Measurements from ENCODE around the gene NBPF1.
"Not testable (repeated sequence)": the region's sequence is repeated elsewhere in the genome, so short reads cannot be mapped to it uniquely, and the experiment has no call there.

Gene NBPF1

DNA sequence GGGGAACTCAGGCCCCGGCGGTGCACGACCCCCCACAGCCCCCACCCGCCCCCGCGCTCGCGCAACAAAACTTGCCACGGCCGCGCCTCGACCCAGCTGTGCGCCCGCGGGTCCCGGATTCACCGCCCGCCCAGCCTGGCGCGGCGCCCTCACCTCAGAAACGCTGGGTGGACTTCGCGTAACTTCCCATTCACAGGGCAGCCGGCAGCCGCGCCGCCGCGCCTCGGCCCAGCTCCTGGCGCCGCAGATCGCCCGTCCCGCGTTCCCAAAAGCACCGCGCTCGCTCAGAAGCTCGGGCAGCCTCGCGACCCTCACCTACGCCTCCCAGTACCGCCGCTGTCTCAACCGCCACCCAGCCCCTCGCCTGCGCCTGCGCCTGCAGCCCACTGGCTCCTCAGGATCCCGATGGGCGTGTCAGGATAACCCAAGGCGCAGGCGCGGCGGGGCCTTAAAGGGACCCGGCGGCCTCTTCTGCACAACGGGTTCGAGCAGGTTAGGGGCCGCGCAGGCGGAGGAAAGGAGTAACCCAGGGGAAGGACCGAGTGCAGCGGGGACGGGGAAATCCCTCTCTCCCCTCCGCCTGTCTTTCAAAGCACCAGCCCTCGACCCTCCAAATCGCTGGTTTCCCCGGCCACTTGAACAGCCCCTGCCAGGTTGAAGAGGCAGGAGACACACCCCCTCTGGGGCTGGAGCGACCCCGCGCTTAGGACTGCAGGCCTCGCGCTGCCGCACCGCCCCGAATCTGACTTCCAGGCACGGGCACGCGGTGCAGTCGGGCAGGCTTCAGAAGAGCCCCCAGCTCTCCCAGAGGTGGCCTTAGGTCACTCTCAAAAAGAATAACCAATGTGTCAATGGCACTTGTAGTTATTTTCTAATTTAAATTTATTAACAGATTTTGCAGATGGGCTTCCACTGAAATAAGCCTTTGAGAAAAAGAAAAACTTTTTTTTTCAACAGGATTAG is at the start of gene NBPF1:
Gene NBPF1, minus strand, starts transcription at position 380 of the 963 bp plus-strand sequence.
- H3K4me3 ChIP-seq (ENCODE audit: low read depth, low read length), result peak within 1 kb of the TSS; percentile 84
- TF ChIP-seq, protein P1, sequence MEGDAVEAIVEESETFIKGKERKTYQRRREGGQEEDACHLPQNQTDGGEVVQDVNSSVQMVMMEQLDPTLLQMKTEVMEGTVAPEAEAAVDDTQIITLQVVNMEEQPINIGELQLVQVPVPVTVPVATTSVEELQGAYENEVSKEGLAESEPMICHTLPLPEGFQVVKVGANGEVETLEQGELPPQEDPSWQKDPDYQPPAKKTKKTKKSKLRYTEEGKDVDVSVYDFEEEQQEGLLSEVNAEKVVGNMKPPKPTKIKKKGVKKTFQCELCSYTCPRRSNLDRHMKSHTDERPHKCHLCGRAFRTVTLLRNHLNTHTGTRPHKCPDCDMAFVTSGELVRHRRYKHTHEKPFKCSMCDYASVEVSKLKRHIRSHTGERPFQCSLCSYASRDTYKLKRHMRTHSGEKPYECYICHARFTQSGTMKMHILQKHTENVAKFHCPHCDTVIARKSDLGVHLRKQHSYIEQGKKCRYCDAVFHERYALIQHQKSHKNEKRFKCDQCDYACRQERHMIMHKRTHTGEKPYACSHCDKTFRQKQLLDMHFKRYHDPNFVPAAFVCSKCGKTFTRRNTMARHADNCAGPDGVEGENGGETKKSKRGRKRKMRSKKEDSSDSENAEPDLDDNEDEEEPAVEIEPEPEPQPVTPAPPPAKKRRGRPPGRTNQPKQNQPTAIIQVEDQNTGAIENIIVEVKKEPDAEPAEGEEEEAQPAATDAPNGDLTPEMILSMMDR (IDR thresholded peaks at IDR 0.05; ENCODE audit: low read depth, low read length), result no peak

DNA sequence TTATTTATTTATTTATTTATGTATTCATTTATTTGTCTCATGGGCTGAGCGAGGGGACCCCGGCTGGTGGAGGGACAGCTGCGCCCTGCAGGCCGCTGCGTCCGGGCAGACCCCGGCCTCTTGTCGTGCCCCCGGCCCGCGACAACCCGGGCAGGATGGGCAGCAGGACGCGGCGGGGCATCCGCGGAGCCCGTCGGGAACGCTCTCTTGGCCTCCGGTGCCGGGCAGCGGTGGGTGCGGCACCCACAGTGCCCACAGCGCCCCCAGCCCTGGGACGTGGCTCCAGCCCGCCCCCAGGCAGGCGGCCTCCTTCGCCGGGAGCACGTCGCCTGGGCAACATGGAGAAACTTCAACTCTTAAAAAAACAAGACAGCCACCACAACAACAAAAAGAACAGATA is 44.9 kb upstream of the NBPF1 start:
- H3K4me3 ChIP-seq (ENCODE audit: low read depth, low read length), result not testable (repeated sequence)

DNA sequence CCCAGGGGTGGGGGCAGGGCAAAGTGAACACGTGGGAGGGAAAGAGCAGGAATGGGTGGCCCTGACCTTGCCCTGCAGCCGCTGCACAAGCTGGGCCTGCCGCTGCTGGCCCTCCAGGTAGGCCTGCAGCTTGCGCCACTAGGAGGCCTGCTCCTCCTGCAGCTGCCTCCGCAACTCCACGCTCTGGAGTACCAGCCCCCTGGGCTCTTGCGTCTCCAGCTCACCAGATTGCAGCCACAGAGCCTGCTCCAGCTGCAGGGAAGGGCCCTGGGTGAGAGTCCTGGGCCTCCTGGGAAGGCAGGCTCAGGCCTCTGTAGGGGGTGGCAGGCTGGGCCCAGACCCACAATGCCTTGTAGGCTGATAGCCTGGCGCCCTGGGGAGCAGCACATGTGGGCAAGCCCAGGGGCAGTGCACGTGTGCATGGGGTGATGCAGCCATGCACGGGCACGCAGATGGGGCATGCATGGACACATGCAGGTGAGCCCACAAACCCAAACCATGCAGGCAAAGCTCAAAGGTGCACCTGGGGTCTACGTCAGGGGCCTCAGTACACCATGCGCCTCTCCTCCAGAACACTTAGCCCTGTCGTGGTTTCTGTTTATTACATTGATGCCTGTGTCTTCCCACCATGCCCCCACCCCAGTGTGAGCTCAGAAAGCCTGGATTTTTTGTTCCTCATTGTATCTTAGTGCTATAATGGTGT is 43.8 kb upstream of the NBPF1 start:
- not testable (repeated sequence) for H3K4me3 ChIP-seq (ENCODE audit: low read depth, low read length)

DNA sequence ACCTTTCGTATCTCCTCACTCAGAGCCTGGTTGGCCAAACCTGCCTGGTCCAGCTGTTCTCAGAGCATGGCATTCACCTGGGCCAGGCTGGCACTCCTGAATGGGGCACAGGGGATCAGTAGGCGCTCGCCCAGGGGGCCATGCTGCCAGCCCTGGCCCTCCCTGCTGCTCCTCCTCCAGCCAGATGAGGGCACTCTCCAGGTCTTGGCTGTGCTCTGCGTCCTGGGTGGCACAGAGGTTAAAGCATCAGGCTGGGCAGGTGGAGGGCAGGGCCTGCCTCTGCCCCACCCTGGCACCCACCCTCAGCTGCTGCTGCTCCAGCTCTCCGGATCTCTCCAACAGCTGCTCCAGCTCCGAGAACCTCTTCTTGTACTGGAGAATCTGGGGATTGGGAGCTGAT is 43.2 kb upstream of the NBPF1 start:
- not testable (repeated sequence) for H3K4me3 ChIP-seq (ENCODE audit: low read depth, low read length)

DNA sequence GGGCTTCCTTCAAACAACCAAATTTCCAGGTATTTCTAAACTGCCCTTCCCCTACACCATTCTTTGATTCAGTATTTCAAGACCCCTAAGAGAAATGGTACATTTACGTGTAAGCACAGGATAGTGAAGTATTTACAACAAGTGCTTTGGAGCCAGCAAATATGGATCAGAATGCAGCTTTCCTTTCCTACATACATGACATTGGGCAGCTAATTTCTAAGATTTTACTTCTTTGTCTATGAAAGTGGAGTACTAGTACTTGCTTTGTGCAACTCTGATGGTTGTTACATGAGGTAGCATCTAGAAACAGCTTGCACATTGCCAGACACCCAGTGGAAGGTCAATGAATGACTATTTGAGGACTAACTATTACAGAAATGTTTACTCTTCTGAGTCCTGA is 38.2 kb upstream of the NBPF1 start:
- not testable (repeated sequence) for H3K4me3 ChIP-seq (ENCODE audit: low read depth, low read length)

DNA sequence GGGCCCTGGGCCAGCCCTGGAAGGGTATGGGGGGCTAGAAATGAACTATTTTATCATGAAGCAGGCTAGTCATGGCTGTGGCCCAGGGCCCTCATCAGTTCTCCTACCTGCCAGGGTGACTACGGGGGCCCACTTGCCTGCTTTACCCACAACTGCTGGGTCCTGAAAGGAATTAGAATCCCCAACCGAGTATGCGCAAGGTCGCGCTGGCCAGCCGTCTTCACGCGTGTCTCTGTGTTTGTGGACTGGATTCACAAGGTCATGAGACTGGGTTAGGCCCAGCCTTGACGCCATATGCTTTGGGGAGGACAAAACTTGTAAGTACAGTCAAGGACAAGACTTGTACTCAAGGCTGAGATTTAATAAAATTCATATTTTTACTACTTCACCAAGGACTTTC is 36.6 kb upstream of the NBPF1 start:
- H3K4me3 ChIP-seq (ENCODE audit: low read depth, low read length), result not testable (repeated sequence)

DNA sequence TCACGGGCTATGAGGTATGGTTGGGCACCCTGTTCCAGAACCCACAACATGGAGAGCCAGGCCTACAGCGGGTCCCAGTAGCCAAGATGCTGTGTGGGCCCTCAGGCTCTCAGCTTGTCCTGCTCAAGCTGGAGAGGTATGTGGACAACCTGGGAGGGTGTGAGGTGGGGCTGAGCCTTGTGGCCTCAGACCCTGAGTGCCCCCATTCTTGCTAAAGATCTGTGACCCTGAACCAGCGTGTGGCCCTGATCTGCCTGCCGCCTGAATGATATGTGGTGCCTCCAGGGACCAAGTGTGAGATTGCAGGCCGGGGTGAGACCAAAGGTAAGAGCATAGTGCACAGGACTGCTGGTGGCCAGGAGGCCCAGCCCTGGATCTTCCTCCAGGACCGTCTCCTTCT is 36.0 kb upstream of the NBPF1 start:
- H3K4me3 ChIP-seq (ENCODE audit: low read depth, low read length), result not testable (repeated sequence)

DNA sequence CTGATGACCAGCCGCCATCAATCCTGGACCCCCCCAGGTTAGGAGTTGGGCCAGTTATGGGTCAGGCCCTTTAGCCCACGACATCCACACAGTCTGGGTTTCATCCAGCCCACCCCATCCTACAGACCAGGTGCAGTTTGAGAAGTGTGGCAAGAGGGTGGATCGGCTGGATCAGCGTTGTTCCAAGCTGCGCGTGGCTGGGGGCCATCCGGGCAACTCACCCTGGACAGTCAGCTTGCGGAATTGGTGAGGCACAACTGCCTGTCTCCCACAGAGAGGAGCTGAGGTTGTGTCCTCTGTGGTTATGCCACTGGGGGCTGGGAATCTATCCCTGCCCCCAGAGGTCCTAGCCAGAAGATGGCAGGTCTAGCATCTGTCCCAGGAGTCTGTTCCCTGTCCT is 35.4 kb upstream of the NBPF1 start:
- H3K4me3 ChIP-seq (ENCODE audit: low read depth, low read length), result not testable (repeated sequence)

DNA sequence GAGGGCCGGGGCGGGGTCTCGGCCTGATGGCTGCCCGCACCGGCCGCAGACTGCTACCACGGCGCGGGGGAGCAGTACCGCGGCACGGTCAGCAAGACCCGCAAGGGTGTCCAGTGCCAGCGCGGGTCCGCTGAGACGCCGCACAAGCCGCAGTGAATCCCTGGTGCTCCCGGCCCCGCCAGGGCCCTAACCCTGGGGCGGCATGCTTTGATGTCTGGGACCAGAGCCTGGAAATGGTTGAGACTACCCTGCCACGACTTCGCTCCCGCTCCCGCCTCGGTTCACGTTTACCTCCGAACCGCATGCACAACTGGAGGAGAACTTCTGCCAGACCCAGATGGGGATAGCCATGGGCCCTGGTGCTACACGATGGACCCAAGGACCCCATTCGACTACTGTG is 34.9 kb upstream of the NBPF1 start:
- H3K4me3 ChIP-seq (ENCODE audit: low read depth, low read length), result not testable (repeated sequence)

DNA sequence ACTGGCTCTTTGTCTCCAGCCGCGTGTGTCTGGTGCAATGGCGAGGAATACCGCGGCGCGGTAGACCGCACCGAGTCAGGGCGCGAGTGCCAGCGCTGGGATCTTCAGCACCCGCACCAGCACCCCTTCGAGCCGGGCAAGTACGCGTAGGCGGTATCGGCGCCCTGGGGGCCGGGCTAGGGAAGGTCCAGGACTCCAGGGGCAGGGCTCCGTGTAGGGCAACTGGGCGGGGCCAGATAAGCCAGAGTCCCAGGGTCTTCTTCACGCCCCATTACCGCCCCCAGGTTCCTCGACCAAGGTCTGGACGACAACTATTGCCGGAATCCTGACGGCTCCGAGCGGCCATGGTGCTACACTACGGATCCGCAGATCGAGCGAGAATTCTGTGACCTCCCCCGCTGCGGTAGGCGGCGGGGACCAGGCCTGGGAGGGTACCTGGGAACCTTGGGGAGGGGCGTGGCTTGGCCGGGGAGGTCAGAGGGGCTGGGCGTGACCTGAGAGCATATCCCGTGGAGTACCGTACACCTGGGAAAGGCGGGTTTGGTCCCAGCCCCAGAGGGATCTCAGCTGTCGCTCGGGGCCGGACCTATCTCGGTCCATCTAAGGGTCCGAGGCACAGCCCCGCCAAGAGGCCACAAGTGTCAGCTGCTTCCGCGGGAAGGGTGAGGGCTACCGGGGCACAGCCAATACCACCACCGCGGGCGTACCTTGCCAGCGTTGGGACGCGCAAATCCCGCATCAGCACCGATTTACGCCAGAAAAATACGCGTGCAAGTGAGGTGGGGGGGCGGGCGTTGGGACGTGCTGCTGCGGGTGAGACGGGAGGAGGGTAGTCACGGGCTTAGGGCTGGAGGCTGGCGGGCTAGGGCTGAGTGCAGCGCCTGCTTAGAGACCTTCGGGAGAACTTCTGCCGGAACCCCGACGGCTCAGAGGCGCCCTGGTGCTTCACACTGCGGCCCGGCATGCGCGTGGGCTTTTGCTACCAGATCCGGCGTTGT is 34.1 kb upstream of the NBPF1 start:
- not testable (repeated sequence) for H3K4me3 ChIP-seq (ENCODE audit: low read depth, low read length)

DNA sequence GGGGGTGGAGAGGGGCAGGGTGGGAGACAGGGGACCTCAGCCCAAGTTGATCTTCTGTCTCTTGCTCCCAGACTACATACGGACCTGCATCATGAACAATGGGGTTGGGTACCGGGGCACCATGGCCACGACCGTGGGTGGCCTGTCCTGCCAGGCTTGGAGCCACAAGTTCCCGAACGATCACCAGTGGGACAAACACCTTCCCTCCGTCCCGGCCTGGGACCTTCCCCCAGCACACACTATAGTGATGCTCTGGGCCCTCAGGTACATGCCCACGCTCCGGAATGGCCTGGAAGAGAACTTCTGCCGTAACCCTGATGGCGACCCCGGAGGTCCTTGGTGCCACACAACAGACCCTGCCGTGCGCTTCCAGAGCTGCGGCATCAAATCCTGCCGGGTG is 33.4 kb upstream of the NBPF1 start:
- not testable (repeated sequence) for H3K4me3 ChIP-seq (ENCODE audit: low read depth, low read length)

DNA sequence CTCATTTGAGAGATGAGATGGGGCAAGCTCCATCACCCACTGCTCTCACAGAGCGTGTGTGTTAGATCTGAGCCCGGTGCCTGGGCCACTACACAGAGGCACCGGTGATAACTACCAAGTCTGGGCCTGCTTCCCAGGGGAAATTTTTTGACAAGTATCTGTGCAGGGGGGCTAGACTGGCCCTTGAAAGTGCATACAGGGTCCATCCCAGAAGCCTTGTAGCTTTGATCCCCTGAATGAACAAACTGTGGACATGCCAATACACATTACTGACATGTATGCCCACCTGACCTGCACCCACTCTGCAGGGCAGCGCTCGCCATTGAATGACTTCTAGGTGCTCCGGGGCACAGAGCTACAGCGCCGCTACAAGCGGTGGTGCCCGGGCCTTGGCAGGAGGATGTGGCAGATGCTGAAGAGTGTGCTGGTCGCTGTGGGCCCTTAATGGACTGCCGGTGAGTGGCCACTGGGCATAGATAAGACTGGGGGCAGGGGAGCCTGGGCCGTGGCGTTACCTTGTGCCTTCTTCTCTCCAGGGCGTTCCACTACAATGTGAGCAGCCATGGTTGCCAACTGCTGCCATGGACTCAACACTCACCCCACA is 32.8 kb upstream of the NBPF1 start:
- H3K4me3 ChIP-seq (ENCODE audit: low read depth, low read length), result not testable (repeated sequence)

DNA sequence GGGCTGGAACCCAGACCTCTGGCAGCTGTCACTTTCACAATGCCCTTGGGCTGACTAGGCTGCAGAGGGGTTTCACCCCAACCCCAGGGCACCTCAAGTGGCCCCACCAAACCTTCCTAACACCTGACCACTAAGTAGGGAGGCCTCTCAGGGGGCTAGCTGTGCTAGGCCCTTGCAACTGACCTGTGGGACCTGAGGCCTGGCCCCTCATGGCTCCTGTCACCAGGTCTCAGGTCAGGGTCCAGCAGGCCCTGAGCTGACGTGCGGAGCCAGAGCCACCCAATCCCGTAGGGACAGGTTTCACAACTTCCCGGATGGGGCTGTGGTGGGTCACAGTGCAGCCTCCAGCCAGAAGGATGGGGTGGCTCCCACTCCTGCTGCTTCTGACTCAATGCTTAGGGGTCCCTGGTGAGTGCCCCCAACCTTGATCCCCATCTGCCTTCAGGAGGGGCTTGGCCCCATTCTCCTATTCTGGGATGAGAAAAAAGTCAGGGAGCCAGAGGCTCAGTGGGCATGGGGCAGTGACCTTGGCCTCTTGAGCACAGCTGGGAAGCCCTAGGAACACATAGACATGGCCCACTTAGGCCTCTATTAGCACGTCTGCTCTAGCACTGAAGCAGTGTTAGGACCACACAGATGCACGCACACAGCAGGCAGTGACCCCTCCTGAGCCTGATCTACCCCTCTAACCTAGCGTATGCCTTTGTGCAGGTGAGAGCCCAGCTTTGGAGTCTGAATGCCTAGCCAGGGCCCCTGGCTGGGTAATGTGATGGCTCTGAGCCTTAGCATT is 32.1 kb upstream of the NBPF1 start:
- H3K4me3 ChIP-seq (ENCODE audit: low read depth, low read length), result not testable (repeated sequence)
